ENCODE data around the gene POLR2F. TPM values are rescaled to one million over a fixed set of nuclear protein-coding genes. Genes with fewer than 3 reads are reported as not detected.
"Not testable (repeated sequence)": the region's sequence is repeated elsewhere in the genome, so short reads cannot be mapped to it uniquely, and the experiment has no call there.

POLR2F gene
- total RNA-seq, 3 donors from 2014 or later, result 155 to 176 (median 163) TPM

GRCh38 chr22:37931893-37932389 lies 21.6 kb upstream of the POLR2F start:
- Mint-ChIP-seq H3K36me3 (ENCODE audit: insufficient read depth) (peaks cover 5% of the 10 kb centered on the region), H3K27me3 (ENCODE audit: low read depth) (no peaks in the 10 kb centered on the region)
- ATAC-seq, result no peak

GRCh38 chr22:37932401-37932800 lies 21.1 kb upstream of the POLR2F start:
- H3K4me3 Mint-ChIP-seq, result no peak overlapping the region
- no peak for DNase-seq
- H3K36me3 Mint-ChIP-seq (ENCODE audit: insufficient read depth), result peaks cover 5% of the 10 kb centered on the region
- peaks cover 8% of the 10 kb centered on the region for H3K4me1 Mint-ChIP-seq (ENCODE audit: low read depth)
- H3K27me3 Mint-ChIP-seq (ENCODE audit: low read depth), result no peaks in the 10 kb centered on the region
- no peaks in the 10 kb centered on the region for H3K9me3 Mint-ChIP-seq
- ATAC-seq, result no peak

More at GRCh38 chr22:37931893-37932389, 21.6 kb upstream of the POLR2F start:
- H3K9me3 Mint-ChIP-seq, result no peaks in the 10 kb centered on the region
- H3K4me1 Mint-ChIP-seq (ENCODE audit: low read depth), result peaks cover 8% of the 10 kb centered on the region
- H3K4me3 Mint-ChIP-seq, result no peak overlapping the region
- no peak for DNase-seq

- no peaks in the 10 kb centered on the region for H3K27me3 Mint-ChIP-seq (ENCODE audit: low read depth)
- peaks cover 5% of the 10 kb centered on the region for H3K36me3 Mint-ChIP-seq (ENCODE audit: insufficient read depth)
- DNase-seq (no peak), ATAC-seq (no peak)
- H3K4me1 Mint-ChIP-seq (ENCODE audit: low read depth), result peaks cover 8% of the 10 kb centered on the region
- H3K9me3 Mint-ChIP-seq, result no peaks in the 10 kb centered on the region
- no peak overlapping the region for H3K4me3 Mint-ChIP-seq
These were observed 20.5 kb upstream of the POLR2F start for GRCh38 chr22:37932821-37933578.

- H3K4me3 Mint-ChIP-seq, result no peak overlapping the region
- H3K36me3 Mint-ChIP-seq (ENCODE audit: insufficient read depth), result peaks cover 2% of the 10 kb centered on the region
- H3K4me1 Mint-ChIP-seq (ENCODE audit: low read depth), result peaks cover 8% of the 10 kb centered on the region
- H3K27me3 Mint-ChIP-seq (ENCODE audit: low read depth), result no peaks in the 10 kb centered on the region
- ATAC-seq, result peak; percentile 100
- peak; percentile 75 for DNase-seq
- no peaks in the 10 kb centered on the region for H3K9me3 Mint-ChIP-seq
These were observed 19.7 kb upstream of the POLR2F start for GRCh38 chr22:37933711-37934376.

GRCh38 chr22:37940698-37941376 lies 12.7 kb upstream of the POLR2F start:
- no peak for ATAC-seq
- H3K4me1 Mint-ChIP-seq (ENCODE audit: low read depth), result no peaks in the 10 kb centered on the region

GRCh38 chr22:37942133-37942532 lies 11.4 kb upstream of the POLR2F start:
- no peaks in the 10 kb centered on the region for H3K9me3 Mint-ChIP-seq
- peaks cover 4% of the 10 kb centered on the region for H3K36me3 Mint-ChIP-seq (ENCODE audit: insufficient read depth)
- no peaks in the 10 kb centered on the region for H3K27me3 Mint-ChIP-seq (ENCODE audit: low read depth)
- DNase-seq, result no peak
- ATAC-seq, result no peak
- H3K4me1 Mint-ChIP-seq (ENCODE audit: low read depth), result no peaks in the 10 kb centered on the region
- H3K4me3 Mint-ChIP-seq, result no peak overlapping the region

More at GRCh38 chr22:37940698-37941376, 12.7 kb upstream of the POLR2F start:
- peaks cover 4% of the 10 kb centered on the region for H3K36me3 Mint-ChIP-seq (ENCODE audit: insufficient read depth)
- no peaks in the 10 kb centered on the region for H3K27me3 Mint-ChIP-seq (ENCODE audit: low read depth)
- no peak overlapping the region for H3K4me3 Mint-ChIP-seq
- DNase-seq, result no peak
- no peaks in the 10 kb centered on the region for H3K9me3 Mint-ChIP-seq

GRCh38 chr22:37943136-37943824 lies 10.2 kb upstream of the POLR2F start:
- Mint-ChIP-seq H3K9me3 (no peaks in the 10 kb centered on the region), H3K27me3 (ENCODE audit: low read depth) (no peaks in the 10 kb centered on the region), H3K36me3 (ENCODE audit: insufficient read depth) (peaks cover 4% of the 10 kb centered on the region), H3K4me3 (no peak overlapping the region), H3K4me1 (ENCODE audit: low read depth) (no peaks in the 10 kb centered on the region)
- ATAC-seq, result no peak
- no peak for DNase-seq

- H3K4me3 Mint-ChIP-seq, result no peak overlapping the region
These were observed 9.7 kb upstream of the POLR2F start for GRCh38 chr22:37943825-37944198.

GRCh38 chr22:37944423-37944822 lies 9.1 kb upstream of the POLR2F start:
- not testable (repeated sequence) for DNase-seq; H3K9me3 Mint-ChIP-seq; ATAC-seq; H3K36me3 Mint-ChIP-seq (ENCODE audit: insufficient read depth); H3K4me3 Mint-ChIP-seq; H3K4me1 Mint-ChIP-seq (ENCODE audit: low read depth); H3K27me3 Mint-ChIP-seq (ENCODE audit: low read depth)

More at GRCh38 chr22:37943825-37944198, 9.7 kb upstream of the POLR2F start:
- Mint-ChIP-seq H3K27me3 (ENCODE audit: low read depth) (no peaks in the 10 kb centered on the region), H3K9me3 (no peaks in the 10 kb centered on the region), H3K36me3 (ENCODE audit: insufficient read depth) (peaks cover 4% of the 10 kb centered on the region), H3K4me1 (ENCODE audit: low read depth) (no peaks in the 10 kb centered on the region)
- DNase-seq, result no peak
- no peak for ATAC-seq

GRCh38 chr22:37947142-37947795 lies 6.2 kb upstream of the POLR2F start:
- not testable (repeated sequence) for H3K9me3 Mint-ChIP-seq; DNase-seq; H3K4me1 Mint-ChIP-seq (ENCODE audit: low read depth); H3K36me3 Mint-ChIP-seq (ENCODE audit: insufficient read depth); ATAC-seq; H3K27me3 Mint-ChIP-seq (ENCODE audit: low read depth); H3K4me3 Mint-ChIP-seq

GRCh38 chr22:37951305-37951704 lies 2.2 kb upstream of the POLR2F start:
- Mint-ChIP-seq H3K4me1 (ENCODE audit: low read depth) (peaks cover 20% of the 10 kb centered on the region), H3K9me3 (no peaks in the 10 kb centered on the region), H3K36me3 (ENCODE audit: insufficient read depth) (peaks cover 3% of the 10 kb centered on the region), H3K4me3 (no peak overlapping the region), H3K27me3 (ENCODE audit: low read depth) (peaks cover 13% of the 10 kb centered on the region)
- DNase-seq (no peak), ATAC-seq (no peak)

- Mint-ChIP-seq H3K4me1 (ENCODE audit: low read depth) (peaks cover 27% of the 10 kb centered on the region), H3K27me3 (ENCODE audit: low read depth) (peaks cover 13% of the 10 kb centered on the region), H3K4me3 (peak overlapping the region; percentile 94), H3K36me3 (ENCODE audit: insufficient read depth) (peaks cover 16% of the 10 kb centered on the region)
- not testable (repeated sequence) for H3K9me3 Mint-ChIP-seq, ATAC-seq, DNase-seq
These were observed 870 bp upstream of the POLR2F start for GRCh38 chr22:37952629-37953028.

- no peak for DNase-seq
- peaks cover 13% of the 10 kb centered on the region for H3K27me3 Mint-ChIP-seq (ENCODE audit: low read depth)
- ATAC-seq, result peak; percentile 9 to 56
- peak overlapping the region; percentile 94 for H3K4me3 Mint-ChIP-seq
- H3K9me3 Mint-ChIP-seq, result no peaks in the 10 kb centered on the region
- peaks cover 19% of the 10 kb centered on the region for H3K36me3 Mint-ChIP-seq (ENCODE audit: insufficient read depth)
- peaks cover 29% of the 10 kb centered on the region for H3K4me1 Mint-ChIP-seq (ENCODE audit: low read depth)
These were observed 450 bp upstream of the POLR2F start for GRCh38 chr22:37953062-37953436.
